GM12878 (cell line): Measurements from ENCODE around the gene LCAT. TPM values are rescaled to one million over a fixed set of nuclear protein-coding genes. Genes with fewer than 3 reads are reported as not detected.

Source experiments
- ATAC-seq: fragments of 200-7000 bp; cut with Tn5 transposase; 3 replicates; pipeline ENCODE4 v1.9.1; 2020; ENCODE audit warnings: mild to moderate bottlenecking, moderate library complexity
- BruUV-seq: library from RNA; stranded (reverse); fragments of 400-500 nt; replicated peaks from 2 replicates; lab custom pipeline; 2021; lab: Mats Ljungman, UMichigan
- CTCF ChIA-PET: fragments of 300-600 bp; sonication (Branson Sonifier 250); formaldehyde crosslinking; extraction: SDS; loops from one replicate; lab custom pipeline; 2021; ENCODE audit warnings: inconsistent platforms; lab: Yijun Ruan, JAX
- POLR2A ChIA-PET: fragments of 350-600 bp; formaldehyde crosslinking; extraction: SDS; loops from one replicate; lab custom pipeline; 2021; ENCODE audit warnings: inconsistent platforms; lab: Charles Lee
- RAD21 ChIA-PET: fragments of 300-600 bp; sonication (Branson Sonifier 250); formaldehyde crosslinking; loops from one replicate; lab custom pipeline; 2023; ENCODE audit warnings: antibody characterized with exemption; ENCODE audit not compliant: unreplicated experiment; lab: Charles Lee
- SMC1A ChIA-PET: fragments of 300-600 bp; sonication (Branson Sonifier 250); formaldehyde crosslinking; loops from one replicate; lab custom pipeline; 2023; ENCODE audit not compliant: unreplicated experiment, uncharacterized antibody; lab: Charles Lee
- DNase-seq: peaks from one replicate; pipeline ENCODE4 v3.0.0-alpha.2; 2011; ENCODE audit warnings: low read depth, low spot score
- FAIRE-seq: peaks from 3 replicates; lab custom pipeline; 2011; peaks lifted over from hg19 to GRCh38; lab: Jason Lieb, UNC
- H2AFZ ChIP-seq: 2 replicates; pipeline ENCODE4 v1.6.0; 2011; ENCODE audit warnings: low read depth, low read length, control low read depth; ENCODE audit not compliant: control insufficient read depth
- H3K27ac ChIP-seq: 2 replicates; pipeline ENCODE4 v1.5.1; 2011; ENCODE audit warnings: control low read depth; ENCODE audit not compliant: control insufficient read depth, insufficient read depth
- H3K27me3 ChIP-seq, 2 experiments: replicated peaks in 1 of 2; 2 replicates each; pipeline versions ENCODE4 v1.6.0 to v1.6.1; 2011; ENCODE audit warnings: low read length in 1 of 2; ENCODE audit not compliant: control insufficient read depth in 2 of 2, insufficient read depth in 2 of 2
- H3K36me3 ChIP-seq, 2 experiments: 2 replicates each; pipeline ENCODE4 v1.5.1; 2011; ENCODE audit warnings: low read length in 1 of 2; ENCODE audit not compliant: control insufficient read depth in 2 of 2, insufficient read depth in 2 of 2
- H3K4me1 ChIP-seq: 2 replicates; pipeline ENCODE4 v1.6.1; 2011; ENCODE audit warnings: mild to moderate bottlenecking, low read length, moderate library complexity, mixed read lengths; ENCODE audit not compliant: control insufficient read depth, insufficient read depth
- H3K4me2 ChIP-seq: 2 replicates; pipeline ENCODE4 v1.6.0; 2011; ENCODE audit warnings: control low read depth; ENCODE audit not compliant: control insufficient read depth, insufficient read depth
- H3K4me3 ChIP-seq: fragments of 200-600 bp; sonication (generic); 2 replicates; pipeline ENCODE4 v1.5.1; 2016
- H3K79me2 ChIP-seq: 2 replicates; pipeline ENCODE4 v1.6.0; 2011; ENCODE audit warnings: low read length; ENCODE audit not compliant: control insufficient read depth, insufficient read depth
- H3K9ac ChIP-seq: 2 replicates; pipeline ENCODE4 v1.8.0; 2011; ENCODE audit warnings: low read length, control low read depth, mixed read lengths; ENCODE audit not compliant: control insufficient read depth, insufficient read depth
- H3K9me3 ChIP-seq: replicated peaks from 3 replicates; pipeline ENCODE4 v1.5.1; 2011; ENCODE audit warnings: mild to moderate bottlenecking, low read length; ENCODE audit not compliant: control insufficient read depth, insufficient read depth
- H4K20me1 ChIP-seq: 2 replicates; pipeline ENCODE4 v1.6.0; 2011; ENCODE audit not compliant: control insufficient read depth, insufficient read depth
- ATF3 ChIP-seq: IDR thresholded peaks from 2 replicates; pipeline ENCODE4 v1.6.1; 2011; ENCODE audit warnings: low read depth, mild to moderate bottlenecking, low read length, moderate library complexity, borderline replicate concordance; ENCODE audit errors: extremely low read depth
- BMI1 ChIP-seq: fragments of 450-650 bp; IDR thresholded peaks from 2 replicates; pipeline ENCODE4 v1.6.1; 2016; ENCODE audit warnings: mild to moderate bottlenecking, moderate library complexity, borderline replicate concordance
- BRCA1 ChIP-seq: IDR thresholded peaks from 2 replicates; pipeline ENCODE4 v1.6.1; 2011; ENCODE audit warnings: low read depth, low read length, improper control_type of control experiment
- CBX5 ChIP-seq: sonication (generic); IDR thresholded peaks from 2 replicates; pipeline ENCODE4 v1.6.1; 2016; ENCODE audit warnings: low read depth, moderate library complexity, mild to moderate bottlenecking, inconsistent platforms
- CHD4 ChIP-seq: fragments of 200-600 bp; sonication (generic); IDR thresholded peaks from 2 replicates; pipeline ENCODE4 v1.6.1; 2016; ENCODE audit warnings: mild to moderate bottlenecking
- CREB1 ChIP-seq: IDR thresholded peaks from 2 replicates; pipeline ENCODE4 v1.6.1; 2012; ENCODE audit warnings: low read depth, mild to moderate bottlenecking, inconsistent platforms
- EED ChIP-seq: sonication (generic); IDR thresholded peaks from 2 replicates; pipeline ENCODE4 v1.6.1; 2016; ENCODE audit warnings: antibody characterized with exemption, low read depth
- ESRRA ChIP-seq: IDR thresholded peaks from 2 replicates; pipeline ENCODE4 v1.6.1; 2012; ENCODE audit warnings: mild to moderate bottlenecking, low read length, improper control_type of control experiment
- FOS ChIP-seq: IDR thresholded peaks from 3 replicates; pipeline ENCODE4 v1.6.1; 2011; ENCODE audit warnings: borderline replicate concordance; ENCODE audit not compliant: insufficient read length; ENCODE audit errors: extremely low read depth
- KDM1A ChIP-seq: fragments of 200-600 bp; sonication (generic); IDR thresholded peaks from 2 replicates; pipeline ENCODE4 v1.6.1; 2016; ENCODE audit warnings: borderline replicate concordance
- NR2C1 ChIP-seq: fragments of 450-650 bp; IDR thresholded peaks from 2 replicates; pipeline ENCODE4 v1.6.1; 2017; ENCODE audit warnings: antibody characterized with exemption, mild to moderate bottlenecking, moderate library complexity
- PAX5 ChIP-seq: IDR thresholded peaks from 2 replicates; pipeline ENCODE4 v1.6.1; 2011; ENCODE audit warnings: low read depth, low read length, borderline replicate concordance
- RAD21 ChIP-seq: IDR thresholded peaks from 2 replicates; pipeline ENCODE4 v1.6.1; 2011; ENCODE audit warnings: mild to moderate bottlenecking, low read depth, low read length, moderate library complexity; ENCODE audit not compliant: insufficient read depth
- STAT3 ChIP-seq: IDR thresholded peaks from 2 replicates; pipeline ENCODE4 v1.6.1; 2011; ENCODE audit warnings: low read depth, low read length, improper control_type of control experiment
- TCF3 ChIP-seq: IDR thresholded peaks from 2 replicates; pipeline ENCODE4 v1.6.1; 2012; ENCODE audit warnings: low read depth, mild to moderate bottlenecking, low read length, borderline replicate concordance; ENCODE audit not compliant: insufficient read depth
- YY1 ChIP-seq: IDR thresholded peaks from 2 replicates; pipeline ENCODE4 v1.6.1; 2011; ENCODE audit warnings: low read depth, mild to moderate bottlenecking, low read length
- ZBTB4 ChIP-seq: fragments of 450-650 bp; formaldehyde crosslinking; IDR thresholded peaks from 2 replicates; pipeline ENCODE4 v1.4.0; 2022; ENCODE audit warnings: mild to moderate bottlenecking, moderate library complexity
- ZNF207 ChIP-seq: fragments of 450-650 bp; IDR thresholded peaks from 2 replicates; pipeline ENCODE4 v1.6.1; 2014; ENCODE audit warnings: antibody characterized with exemption, mild to moderate bottlenecking, borderline replicate concordance
- ZNF24 ChIP-seq: fragments of 450-650 bp; IDR thresholded peaks from 2 replicates; pipeline ENCODE4 v1.6.1; 2017; ENCODE audit warnings: antibody characterized with exemption, mild to moderate bottlenecking
- WGBS: methylation state at CpG from one replicate; pipeline ENCODE4 v1.1.6; 2016; ENCODE audit warnings: low lambda C conversion rate; ENCODE audit not compliant: insufficient replicate concordance, insufficient coverage; ENCODE audit errors: missing lambda C conversion rate; 5-methylcytosine and 5-hydroxymethylcytosine counted together
- in situ Hi-C: fragments of 300-500 bp; cut with MboI; formaldehyde crosslinking; loops from 9 replicates; pipeline ENCODE4 v1.14.3; 2018; ENCODE audit warnings: mixed read lengths
- intact Hi-C: fragments of 100-400 bp; cut with micrococcal nuclease; formaldehyde crosslinking; loops from one replicate; pipeline ENCODE4 v1.14.2; 2022; ENCODE audit not compliant: unreplicated experiment
- polyA plus RNA-seq, 11 experiments: library from polyadenylated mRNA; depleted of rRNA in 4 of 11; unstranded in 6 of 11; stranded (reverse) in 5 of 11; fragments of >200 nt; fragmentation: Nextera tagmentation in 4 of 11; fragmentation: Illumina TruSeq in 1 of 11; extraction: Ambion mirVana in 4 of 11; extraction: Trizol in 1 of 11; gene quantifications; 1 replicate in 1 of 11; 2 replicates in 10 of 11; pipeline versions ENCODE4 v1.2.1 to v1.2.3, GENCODE V29; 2011 to 2016; ENCODE audit warnings: inconsistent platforms in 2 of 11, missing spikeins in 2 of 11, low read depth in 1 of 11
- total RNA-seq, 4 experiments: library from RNA; depleted of rRNA in 3 of 4; stranded (reverse); fragments of >200 nt in 3 of 4; fragmentation: Illumina TruSeq in 1 of 4; extraction: Trizol in 1 of 4; gene quantifications; 2 replicates each; pipeline versions ENCODE4 v1.2.1 to v1.2.3, GENCODE V29; 2013 to 2021

Gene LCAT
- total and polyA plus RNA-seq, 10 of the 15 experiments (the other 5 are each of a cell fraction or from before 2014, with no cell fraction given), result 0.61 to 11.7 (median 3.3) TPM

- Histone ChIP-seq H3K27me3 (no peaks in the 10 kb centered on the region), H3K4me1 (peaks cover 21% of the 10 kb centered on the region), H3K79me2 (peaks cover 20% of the 10 kb centered on the region), H4K20me1 (no peaks in the 10 kb centered on the region), H3K4me3 (peak within 1 kb of the TSS; percentile 96), H3K27ac (peak within 1 kb of the TSS; percentile 76), H3K4me2 (peak within 1 kb of the TSS; percentile 96), H3K9ac (peak within 1 kb of the TSS; percentile 89), H2AFZ (peak within 1 kb of the TSS; percentile 89), H3K9me3 (no peaks in the 10 kb centered on the region), H3K36me3 (no peaks in the 10 kb centered on the region)
- SMC1A ChIA-PET, result no interaction called here
- CTCF ChIA-PET, result interaction anchor here (0.6 to 3.7 kb wide), 4 partner anchors 16 to 72 kb away, joined by 3 to 22 read pairs (median 4); no protein-coding TSS in a partner anchor
- ATAC-seq (peak; percentile 88), DNase-seq (no peak), FAIRE-seq (peak; percentile 64)
- under 1% methylated on average over 32 of the region's 78 CpGs for WGBS
- intact Hi-C loops (loop anchor here (2.0 kb wide), 2 partner anchors 16 to 72 kb away; no protein-coding TSS in a partner anchor), in situ Hi-C loops (no loop called here)
- RAD21 ChIA-PET, result interaction anchor here (1.0 to 2.0 kb wide), 3 partner anchors 16 to 106 kb away, joined by 3 to 10 read pairs (median 3); partner anchors contain the start of gene PSMB10
- BruUV-seq, result no TSS peak
- POLR2A ChIA-PET, result interaction anchor here (0.5 to 2.8 kb wide), 10 partner anchors 14 to 105 kb away, joined by 3 to 16 read pairs (median 4); partner anchors contain the start of gene PSMB10
- TF ChIP-seq BRCA1 (no peak), CHD4 (peak; percentile 43; the same call in 1 of the 2 replicates), NR2C1 (no peak), TCF3 (no peak), BMI1 (no peak), ESRRA (no peak), YY1 (peak; percentile 55; the same call in 1 of the 2 replicates), FOS (no peak), ZNF207 (no peak), ZNF24 (no peak), RAD21 (no peak), EED (no peak; the same call in 1 of the 2 replicates), ZBTB4 (no peak), STAT3 (no peak), CREB1 (0 out of 2 replicates have a peak, but pooled peaks have one; percentile 5), ATF3 (no peak), KDM1A (no peak), PAX5 (no peak), CBX5 (no peak)
Observed at GRCh38 chr16:67968400-67969253, 24.7 kb upstream of the LCAT start, which contains the start of gene SLC12A4. SLC12A4 (minus strand) TSS chr16:67968637; CDS start chr16:67968553, 84 bp downstream.
